ENCODE measurements around the gene MAPK8. TPM values are rescaled to one million over a fixed set of nuclear protein-coding genes. Genes with fewer than 3 reads are reported as not detected.

The MAPK8 gene
- total and polyA plus RNA-seq, 4 donors = 9.1 to 142 (median 24.2) TPM

- Histone ChIP-seq H3K4me1 (ENCODE audit: control insufficient read depth in 5 of 5, insufficient read depth in 5 of 5, low read length in 5 of 5) (peaks cover 0 to 14% (median 9%) of the 10 kb centered on the region in 5 donors), H3K27me3 (ENCODE audit: control insufficient read depth in 3 of 3, insufficient read depth in 3 of 3, low read length in 2 of 3) (peaks cover 0 to 5% (median 0%) of the 10 kb centered on the region in 3 donors), H3K4me3 (no peak overlapping the region), H3K9ac (ENCODE audit: insufficient read depth in 1 of 2, low read length in 2 of 2) (no peak overlapping the region), H3K27ac (ENCODE audit: low read depth in 1 of 2, low read length in 1 of 2) (no peak overlapping the region), H3K36me3 (ENCODE audit: control insufficient read depth in 4 of 4, insufficient read depth in 4 of 4, low read length in 4 of 4) (no peaks in the 10 kb centered on the region), H3K9me3 (ENCODE audit: control insufficient read depth in 4 of 4, insufficient read depth in 3 of 4, low read length in 3 of 4) (peaks cover 0 to 13% (median 3%) of the 10 kb centered on the region in 4 donors)
- DNase-seq (peak; percentile 52 to 79 (median 65)), ATAC-seq (ENCODE audit: insufficient read depth, low FRiP score) (no peak)
- TF ChIP-seq CTCF (IDR thresholded peaks at IDR 0.05; ENCODE audit: control extremely low read depth, extremely low read depth) = no peak
- WGBS, 2 donors = 59 to 60% methylated on average over 13 of the region's 13 CpGs
Measured at GRCh38 chr10:48287417-48288391, 18.8 kb upstream of the MAPK8 start.

GRCh38 chr10:48288661-48289060 lies 17.8 kb upstream of the MAPK8 start:
- no peak overlapping the region for H3K27ac ChIP-seq (ENCODE audit: low read depth in 1 of 2, low read length in 1 of 2)
- 84 to 87% methylated on average over 7 of the region's 7 CpGs for WGBS, 2 donors
- no peak for ATAC-seq (ENCODE audit: insufficient read depth, low FRiP score)
- peaks cover 0 to 5% (median 0%) of the 10 kb centered on the region in 3 donors for H3K27me3 ChIP-seq (ENCODE audit: control insufficient read depth in 3 of 3, insufficient read depth in 3 of 3, low read length in 2 of 3)
- H3K4me3 ChIP-seq = no peak overlapping the region
- peaks cover 0 to 13% (median 3%) of the 10 kb centered on the region in 4 donors for H3K9me3 ChIP-seq (ENCODE audit: control insufficient read depth in 4 of 4, insufficient read depth in 3 of 4, low read length in 3 of 4)
- no peak overlapping the region for H3K9ac ChIP-seq (ENCODE audit: insufficient read depth in 1 of 2, low read length in 2 of 2)
- no peak for TF ChIP-seq CTCF (IDR thresholded peaks at IDR 0.05; ENCODE audit: control extremely low read depth, extremely low read depth)
- peaks cover 0 to 14% (median 9%) of the 10 kb centered on the region in 5 donors for H3K4me1 ChIP-seq (ENCODE audit: control insufficient read depth in 5 of 5, insufficient read depth in 5 of 5, low read length in 5 of 5)
- no peak for DNase-seq
- H3K36me3 ChIP-seq (ENCODE audit: control insufficient read depth in 4 of 4, insufficient read depth in 4 of 4, low read length in 4 of 4) = no peaks in the 10 kb centered on the region

GRCh38 chr10:48289501-48290238 lies 16.8 kb upstream of the MAPK8 start:
- DNase-seq (peak; percentile 70 to 77 (median 72)), ATAC-seq (ENCODE audit: insufficient read depth, low FRiP score) (peak; percentile 66)
- Histone ChIP-seq H3K4me1 (ENCODE audit: control insufficient read depth in 5 of 5, insufficient read depth in 5 of 5, low read length in 5 of 5) (peaks cover 0 to 14% (median 9%) of the 10 kb centered on the region in 5 donors), H3K27ac (ENCODE audit: low read depth in 1 of 2, low read length in 1 of 2) (no peak overlapping the region), H3K4me3 (no peak overlapping the region), H3K9ac (ENCODE audit: insufficient read depth in 1 of 2, low read length in 2 of 2) (no peak overlapping the region), H3K9me3 (ENCODE audit: control insufficient read depth in 4 of 4, insufficient read depth in 3 of 4, low read length in 3 of 4) (peaks cover 0 to 5% (median 0%) of the 10 kb centered on the region in 4 donors), H3K27me3 (ENCODE audit: control insufficient read depth in 3 of 3, insufficient read depth in 3 of 3, low read length in 2 of 3) (peaks cover 0 to 5% (median 0%) of the 10 kb centered on the region in 3 donors), H3K36me3 (ENCODE audit: control insufficient read depth in 4 of 4, insufficient read depth in 4 of 4, low read length in 4 of 4) (no peaks in the 10 kb centered on the region)
- peak; percentile 59 for TF ChIP-seq CTCF (IDR thresholded peaks at IDR 0.05; ENCODE audit: control extremely low read depth, extremely low read depth)
- 26 to 40% methylated on average over 9 of the region's 9 CpGs for WGBS, 2 donors
